Right lobe of liver (tissue), 6 donors: ENCODE results near the gene EZH1. TPM values are rescaled to one million over a fixed set of nuclear protein-coding genes. Genes with fewer than 3 reads are reported as not detected.
A peak's percentile ranks its signal among the peaks of the same experiment; 100 is the strongest.
"Not testable (repeated sequence)": the region's sequence is repeated elsewhere in the genome, so short reads cannot be mapped to it uniquely, and the experiment has no call there.

Experiments used
- ATAC-seq, 4 donors: fragments of 200-7000 bp; cut with Tn5 transposase; one replicate each; pipeline ENCODE4 v1.9.1; 2020; ENCODE audit warnings: mild to moderate bottlenecking in 4 of 4, moderate library complexity in 4 of 4
- DNase-seq, 3 donors: peaks; one replicate each; pipeline ENCODE4 v3.0.0-alpha.2; 2020
- H3K27ac ChIP-seq, 3 donors: fragments of 200-600 bp; one replicate each; pipeline ENCODE4 v1.8.0; 2022
- H3K27me3 ChIP-seq, 2 donors: fragments of 200-600 bp; one replicate each; pipeline ENCODE4 v1.8.0; 2022
- H3K36me3 ChIP-seq, 4 donors: fragments of 200-600 bp; sonication (generic) in 1 of 4; one replicate each; pipeline versions ENCODE4 v1.5.1 to v1.8.0; 2017 to 2022; ENCODE audit warnings: control low read depth in 1 of 4
- H3K4me1 ChIP-seq, 4 donors: fragments of 200-600 bp; sonication (generic) in 1 of 4; one replicate each; pipeline versions ENCODE4 v1.5.1 to v1.8.0; 2017 to 2022; ENCODE audit warnings: control low read depth in 1 of 4
- H3K4me3 ChIP-seq, 3 donors: fragments of 200-600 bp; one replicate each; pipeline ENCODE4 v1.8.0; 2022
- H3K9me3 ChIP-seq, 4 donors: fragments of 200-600 bp; sonication (generic) in 1 of 4; one replicate each; pipeline versions ENCODE4 v1.5.1 to v1.8.0; 2017 to 2022; ENCODE audit warnings: control low read depth in 1 of 4
- POLR2A ChIP-seq: fragments of 450-650 bp; IDR thresholded peaks from one replicate; pipeline ENCODE4 v1.6.1; 2017; ENCODE audit warnings: antibody characterized with exemption, mild to moderate bottlenecking
- WGBS: methylation state at CpG from one replicate; pipeline ENCODE4 v1.1.6; 2018; ENCODE audit warnings: low coverage, low lambda C conversion rate; ENCODE audit not compliant: insufficient coverage; ENCODE audit errors: missing lambda C conversion rate; 5-methylcytosine and 5-hydroxymethylcytosine counted together
- intact Hi-C, 2 donors: fragments of 100-400 bp; cut with DNase I; formaldehyde crosslinking; loops; one replicate each; pipeline versions ENCODE4 v1.11.2 to v1.14.1; 2022
- total RNA-seq, 6 experiments: library from RNA; depleted of rRNA in 2 of 6; stranded (reverse); fragments of >200 nt in 2 of 6; fragmentation: NEBNext Ultra II Directional in 3 of 6; extraction: Animal tissue kit (Norgen Biotek cat#: 25700) in 3 of 6; gene quantifications; one replicate each; pipeline versions ENCODE4 v1.1.0 to v1.2.4, GENCODE V29; 2016 to 2023
- TF ChIP-seq, protein P1 (sequence below), 4 donors: fragments of 200-600 bp in 3 of 4; fragments of 450-650 bp in 1 of 4; IDR thresholded peaks; one replicate each; pipeline versions ENCODE4 v1.5.1 to v1.8.0; 2016 to 2022; ENCODE audit warnings: antibody characterized with exemption in 4 of 4, mild to moderate bottlenecking in 2 of 4
- donor health status: DM: no; HTN: yes; CAD: no.
- donor health status: DM: no; HTN: no; CAD: no.
- donor health status: DM: no; HTN: no; CAD: no.
- donor health status: DM: no; HTN: yes; CAD: no.
- donor health status: DM: no; HTN: yes; CAD: no.

EZH1 gene
- total RNA-seq, 6 experiments from 2014 or later, result 5.5 to 16.5 (median 10.8) TPM

DNA sequence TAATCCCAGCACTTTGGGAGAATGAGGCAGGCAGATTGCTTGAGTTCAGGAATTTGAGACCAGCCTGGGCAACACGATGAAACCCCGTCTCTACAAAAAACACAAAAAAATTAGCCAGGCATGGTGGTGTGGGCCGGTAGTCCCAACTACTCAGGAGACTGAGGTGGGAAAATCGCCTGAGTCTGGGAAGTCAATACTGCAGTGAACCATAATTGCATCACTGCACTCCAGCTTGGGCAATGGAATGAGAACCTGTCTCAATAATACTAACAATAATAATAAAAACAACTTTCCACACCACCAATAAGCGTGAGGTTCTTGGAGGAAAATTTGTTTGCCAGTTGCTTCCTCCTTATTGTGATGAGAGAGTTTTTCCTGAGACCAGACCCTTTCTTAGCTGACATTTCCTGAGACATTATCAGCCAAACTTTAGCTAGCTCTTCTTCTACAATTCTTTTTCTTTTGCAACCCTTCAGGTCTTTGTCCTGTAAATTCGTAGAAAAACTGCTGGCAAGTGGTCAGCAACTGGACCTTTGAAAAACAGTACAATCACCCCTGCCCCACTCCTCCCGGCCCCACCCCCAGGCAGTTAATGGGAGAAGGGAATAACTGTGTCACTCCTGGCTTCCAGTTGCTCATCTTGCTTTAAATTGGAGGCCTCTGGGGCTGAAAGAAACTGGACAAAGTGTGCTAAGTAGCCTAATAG lies 3.5 kb upstream of the EZH1 start:
- Histone ChIP-seq H3K36me3 (no peaks in the 10 kb centered on the region), H3K27ac (peak overlapping the region in 1 of 3 donors; percentile 40), H3K9me3 (no peaks in the 10 kb centered on the region), H3K4me3 (no peak overlapping the region), H3K4me1 (peaks cover 0 to 35% (median 7%) of the 10 kb centered on the region in 4 donors), H3K27me3 (no peaks in the 10 kb centered on the region)
- TF ChIP-seq POLR2A, result no peak
- TF ChIP-seq, protein P1, sequence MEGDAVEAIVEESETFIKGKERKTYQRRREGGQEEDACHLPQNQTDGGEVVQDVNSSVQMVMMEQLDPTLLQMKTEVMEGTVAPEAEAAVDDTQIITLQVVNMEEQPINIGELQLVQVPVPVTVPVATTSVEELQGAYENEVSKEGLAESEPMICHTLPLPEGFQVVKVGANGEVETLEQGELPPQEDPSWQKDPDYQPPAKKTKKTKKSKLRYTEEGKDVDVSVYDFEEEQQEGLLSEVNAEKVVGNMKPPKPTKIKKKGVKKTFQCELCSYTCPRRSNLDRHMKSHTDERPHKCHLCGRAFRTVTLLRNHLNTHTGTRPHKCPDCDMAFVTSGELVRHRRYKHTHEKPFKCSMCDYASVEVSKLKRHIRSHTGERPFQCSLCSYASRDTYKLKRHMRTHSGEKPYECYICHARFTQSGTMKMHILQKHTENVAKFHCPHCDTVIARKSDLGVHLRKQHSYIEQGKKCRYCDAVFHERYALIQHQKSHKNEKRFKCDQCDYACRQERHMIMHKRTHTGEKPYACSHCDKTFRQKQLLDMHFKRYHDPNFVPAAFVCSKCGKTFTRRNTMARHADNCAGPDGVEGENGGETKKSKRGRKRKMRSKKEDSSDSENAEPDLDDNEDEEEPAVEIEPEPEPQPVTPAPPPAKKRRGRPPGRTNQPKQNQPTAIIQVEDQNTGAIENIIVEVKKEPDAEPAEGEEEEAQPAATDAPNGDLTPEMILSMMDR (IDR thresholded peaks at IDR 0.05), result no peak
- intact Hi-C loops, result no loop called here
- ATAC-seq (no peak), DNase-seq (peak in 1 of 3 donors; percentile 51)
- WGBS, result 31% methylated on average over 7 of the region's 7 CpGs

DNA sequence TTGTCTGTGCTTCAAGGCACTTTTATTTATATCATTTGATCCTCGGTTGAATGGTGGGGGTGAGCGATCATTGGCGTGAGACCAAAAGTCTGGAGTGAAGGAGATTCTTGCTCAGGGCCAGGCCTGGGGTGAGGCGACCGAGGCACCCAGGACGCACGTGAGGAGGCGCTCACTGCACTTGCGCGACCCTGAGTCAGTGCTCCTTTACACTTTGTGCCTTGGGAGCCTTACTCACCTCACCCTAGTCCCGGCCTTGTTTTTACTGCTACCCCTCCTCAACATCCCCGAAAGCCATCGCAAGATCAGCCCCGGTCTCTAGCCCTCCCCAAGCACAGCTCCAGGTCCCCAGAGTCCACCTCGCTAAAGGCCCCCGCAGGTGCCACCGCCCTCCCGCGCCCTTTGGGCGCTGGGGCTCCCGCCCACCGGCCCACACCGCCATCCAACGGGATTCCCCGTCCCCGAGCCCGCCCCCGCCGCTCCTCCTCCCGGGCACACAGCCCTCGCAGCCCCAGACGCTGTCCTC lies 496 bp downstream of the EZH1 start:
- DNase-seq (peak; percentile 87 to 92 (median 92)), ATAC-seq (peak; percentile 89 to 94 (median 92))
- WGBS, result 0% methylated on average over 21 of the region's 32 CpGs
- H3K27me3 ChIP-seq, result no peaks in the 10 kb centered on the region
- peak overlapping the region; percentile 60 to 81 (median 62) for H3K4me3 ChIP-seq
- intact Hi-C loops, result no loop called here
- peaks cover 0 to 43% (median 3%) of the 10 kb centered on the region in 4 donors for H3K4me1 ChIP-seq
- no peak for TF ChIP-seq POLR2A
- TF ChIP-seq, protein P1 (IDR thresholded peaks at IDR 0.05), result no peak
- H3K27ac ChIP-seq, result peak overlapping the region; percentile 79 to 94 (median 85)
- no peaks in the 10 kb centered on the region for H3K9me3 ChIP-seq
- no peaks in the 10 kb centered on the region for H3K36me3 ChIP-seq

DNA sequence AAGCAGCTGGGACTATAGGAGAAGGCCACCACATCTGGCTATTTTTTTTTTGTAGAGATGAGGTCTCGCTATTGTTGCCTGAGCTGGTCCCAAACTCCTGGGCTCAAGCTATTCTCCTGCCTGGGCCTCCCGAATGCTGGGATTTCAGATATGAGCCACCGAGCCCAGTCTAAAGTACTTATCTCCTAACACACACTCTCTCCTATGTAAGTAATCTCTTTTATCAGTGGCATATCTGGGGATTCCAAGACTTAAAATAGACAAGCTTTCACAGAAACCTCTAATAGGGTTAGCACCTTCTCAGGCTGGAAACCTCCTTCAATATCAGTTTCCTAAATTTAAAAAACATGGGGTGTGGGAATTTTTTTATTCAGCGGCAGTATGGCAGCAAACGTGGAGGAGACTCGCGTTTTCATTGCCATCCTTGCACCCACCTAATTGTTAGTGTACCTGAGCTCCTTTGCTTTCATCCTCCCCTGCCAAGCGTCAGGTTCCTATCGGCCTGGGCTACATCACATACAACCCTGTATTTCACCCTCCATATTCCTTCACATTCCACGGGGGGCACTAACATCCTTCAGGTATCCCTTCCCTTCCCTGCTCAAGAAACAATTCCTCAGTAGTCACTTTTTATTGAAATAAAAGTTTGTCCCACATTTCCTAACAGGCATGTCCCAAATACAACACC lies 1.1 kb downstream of the EZH1 start:
- ATAC-seq (no peak), DNase-seq (no peak)
- Histone ChIP-seq H3K4me3 (peak overlapping the region; percentile 60 to 81 (median 62)), H3K4me1 (peaks cover 0 to 37% (median 3%) of the 10 kb centered on the region in 4 donors), H3K9me3 (no peaks in the 10 kb centered on the region), H3K36me3 (no peaks in the 10 kb centered on the region), H3K27me3 (no peaks in the 10 kb centered on the region), H3K27ac (peak overlapping the region; percentile 79 to 94 (median 85))
- intact Hi-C loops, result no loop called here
- no peak for TF ChIP-seq POLR2A
- TF ChIP-seq, protein P1 (IDR thresholded peaks at IDR 0.05), result peak in 1 of 4 donors; percentile 5
- WGBS, result 45% methylated on average over 10 of the region's 10 CpGs

DNA sequence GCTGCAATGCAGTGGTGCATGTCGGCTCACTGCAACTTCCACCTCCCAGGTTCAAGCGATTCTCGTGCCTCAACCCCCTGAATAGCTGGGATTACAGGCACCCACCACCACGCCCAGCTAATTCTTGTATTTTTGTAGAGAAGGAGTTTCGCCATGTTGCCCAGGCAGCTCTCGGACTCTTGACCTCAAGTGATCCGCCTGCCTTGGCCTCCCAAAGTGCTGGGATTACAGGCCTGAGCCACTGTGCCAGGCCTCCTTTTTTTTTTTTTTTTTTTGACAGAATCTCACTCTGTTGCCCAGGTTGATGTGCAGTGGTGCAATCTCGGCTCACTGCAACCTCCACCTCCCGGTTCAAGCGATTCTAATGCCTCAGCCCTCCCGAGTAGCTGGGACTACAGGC lies 1.9 kb downstream of the EZH1 start:
- DNase-seq, intact Hi-C loops, ATAC-seq, H3K36me3 ChIP-seq, H3K9me3 ChIP-seq, H3K4me3 ChIP-seq, H3K27me3 ChIP-seq, H3K27ac ChIP-seq: not testable (repeated sequence)
- 91% methylated on average over 8 of the region's 11 CpGs for WGBS
- peaks cover 0 to 29% (median 3%) of the 10 kb centered on the region in 4 donors for H3K4me1 ChIP-seq

DNA sequence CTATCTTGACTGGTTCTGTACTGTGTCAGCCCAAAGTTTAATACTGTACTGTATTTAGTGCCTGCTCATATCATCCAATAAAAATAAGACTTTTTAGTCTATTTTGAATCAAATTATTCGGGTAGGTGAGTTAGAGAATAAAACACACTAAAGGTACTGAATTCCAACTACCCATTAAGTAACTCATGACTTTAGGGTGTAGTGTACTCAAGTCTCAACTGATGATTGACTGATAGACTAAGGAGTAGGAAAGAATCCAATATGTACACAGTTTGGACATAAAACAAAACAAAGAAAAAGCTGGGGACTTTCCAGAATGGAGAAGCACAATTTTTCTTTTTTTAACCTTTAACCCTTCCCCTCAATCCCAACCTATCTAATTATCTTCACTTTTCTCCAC lies 4.1 kb downstream of the EZH1 start:
- H3K4me1 ChIP-seq, result peaks cover 0 to 29% (median 3%) of the 10 kb centered on the region in 4 donors
- TF ChIP-seq, protein P1 (IDR thresholded peaks at IDR 0.05), result no peak
- no peak for TF ChIP-seq POLR2A
- H3K9me3 ChIP-seq, result no peaks in the 10 kb centered on the region
- DNase-seq, result no peak
- H3K36me3 ChIP-seq, result no peaks in the 10 kb centered on the region
- ATAC-seq, result no peak
- H3K27me3 ChIP-seq, result no peaks in the 10 kb centered on the region
- no peak overlapping the region for H3K4me3 ChIP-seq
- peak overlapping the region in 1 of 3 donors; percentile 5 for H3K27ac ChIP-seq
- WGBS, result no CpG with 5 or more reads among the region's 1 CpG
- intact Hi-C loops, result no loop called here
